Kidney epithelial cell (primary cell): ENCODE measurements around the gene RBCK1. TPM values are rescaled to one million over a fixed set of nuclear protein-coding genes. Genes with fewer than 3 reads are reported as not detected.

Experiments
- DNase-seq: peaks from one replicate; pipeline ENCODE4 v3.0.0-alpha.2; 2010; ENCODE audit warnings: low read depth
- H3K27me3 ChIP-seq: 2 replicates; pipeline ENCODE4 v1.6.0; 2011; ENCODE audit warnings: low read length; ENCODE audit not compliant: control insufficient read depth, insufficient read depth
- H3K36me3 ChIP-seq: 2 replicates; pipeline ENCODE4 v1.5.1; 2011; ENCODE audit warnings: low read length; ENCODE audit not compliant: control insufficient read depth, insufficient read depth
- H3K4me3 ChIP-seq: 2 replicates; pipeline ENCODE4 v1.5.1; 2011; ENCODE audit warnings: low read depth, mild to moderate bottlenecking, control low read depth, low read length
- CTCF ChIP-seq: IDR thresholded peaks from 2 replicates; pipeline ENCODE4 v1.5.1; 2011; ENCODE audit warnings: mild to moderate bottlenecking, moderate library complexity, low read length, control low read depth, inconsistent platforms; ENCODE audit not compliant: insufficient read depth, poor library complexity, severe bottlenecking
- total RNA-seq: library from RNA; depleted of rRNA; stranded (reverse); fragments of >200 nt; gene quantifications from 2 replicates; pipeline ENCODE4 v1.2.3, GENCODE V29; 2015

Gene RBCK1
- total RNA-seq, 1 donor from 2014 or later = 292 TPM

GRCh38 chr20:414161-414560, 6.1 kb downstream of the RBCK1 start:
- no peak for TF ChIP-seq CTCF
- Histone ChIP-seq H3K27me3 (no peaks in the 10 kb centered on the region), H3K36me3 (peaks cover 2% of the 10 kb centered on the region), H3K4me3 (no peak overlapping the region)
- DNase-seq = no peak

GRCh38 chr20:415820-416322, 7.8 kb downstream of the RBCK1 start:
- no peak for DNase-seq
- no peak for TF ChIP-seq CTCF
- peaks cover 4% of the 10 kb centered on the region for H3K36me3 ChIP-seq

GRCh38 chr20:416950-417800, 9.1 kb downstream of the RBCK1 start:
- no peak for TF ChIP-seq CTCF
- no peak for DNase-seq
- no peaks in the 10 kb centered on the region for H3K27me3 ChIP-seq
- peaks cover 6% of the 10 kb centered on the region for H3K36me3 ChIP-seq
- H3K4me3 ChIP-seq = no peak overlapping the region

More at GRCh38 chr20:415820-416322, 7.8 kb downstream of the RBCK1 start:
- Histone ChIP-seq H3K27me3 (no peaks in the 10 kb centered on the region), H3K4me3 (no peak overlapping the region)

GRCh38 chr20:417801-418342, 9.8 kb downstream of the RBCK1 start:
- no peak overlapping the region for H3K4me3 ChIP-seq
- H3K36me3 ChIP-seq = peaks cover 6% of the 10 kb centered on the region
- DNase-seq = no peak
- H3K27me3 ChIP-seq = no peaks in the 10 kb centered on the region
- TF ChIP-seq CTCF = no peak

GRCh38 chr20:418858-419365, 10.8 kb downstream of the RBCK1 start:
- Histone ChIP-seq H3K36me3 (peaks cover 6% of the 10 kb centered on the region), H3K4me3 (no peak overlapping the region), H3K27me3 (no peaks in the 10 kb centered on the region)
- no peak for TF ChIP-seq CTCF
- no peak for DNase-seq
